Fibroblast of skin of back (primary cell): ENCODE data around the gene ELOVL7.
"Not testable (repeated sequence)": the region's sequence is repeated elsewhere in the genome, so short reads cannot be mapped to it uniquely, and the experiment has no call there.

ENCODE experiments used
- DNase-seq: peaks from one replicate; pipeline ENCODE4 v3.0.0-alpha.2; 2013

Gene ELOVL7

GRCh38 chr5:60792438-60792837 lies 51.6 kb downstream of the ELOVL7 start:
- no peak for DNase-seq

GRCh38 chr5:60789551-60789950 lies 54.5 kb downstream of the ELOVL7 start:
- no peak for DNase-seq

GRCh38 chr5:60788863-60789513 lies 55.1 kb downstream of the ELOVL7 start:
- no peak for DNase-seq

- DNase-seq = peak; percentile 20
These were observed 64.6 kb downstream of the ELOVL7 start for GRCh38 chr5:60779466-60779865.

GRCh38 chr5:60776343-60776742 lies 67.7 kb downstream of the ELOVL7 start:
- no peak for DNase-seq

DNA sequence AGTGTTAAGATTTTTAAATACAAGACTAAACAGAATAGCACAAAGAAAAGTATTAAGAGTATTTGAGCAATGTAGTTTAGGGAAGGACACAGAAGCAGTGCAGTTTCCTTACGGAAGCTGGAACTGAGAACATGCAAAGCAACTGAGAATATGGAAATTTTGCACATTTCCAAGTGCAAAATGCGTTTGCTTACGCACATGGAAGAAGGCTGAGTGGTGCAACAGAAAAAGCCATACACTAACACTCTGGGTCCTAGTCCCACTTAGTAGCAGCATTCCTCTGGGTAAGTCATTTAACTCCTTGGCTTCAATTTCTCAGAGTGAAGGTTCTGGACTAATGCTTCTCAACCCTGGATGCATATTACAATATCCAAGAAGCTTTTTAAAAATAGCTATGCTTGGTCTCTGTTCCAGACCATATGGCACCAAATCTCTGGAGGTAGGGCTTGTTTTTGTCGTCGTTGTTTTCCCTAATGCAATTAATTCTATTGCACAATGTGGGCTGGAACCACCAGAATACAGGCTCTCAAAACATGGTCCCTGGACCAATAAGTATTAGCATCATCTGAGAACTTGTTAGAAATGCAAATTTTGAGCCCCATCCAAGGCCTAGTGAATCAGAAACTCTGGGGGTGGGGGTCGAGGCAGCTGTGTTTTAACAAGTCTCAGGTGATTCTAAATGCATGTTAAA lies 78.9 kb downstream of the ELOVL7 start:
- DNase-seq = no peak

DNA sequence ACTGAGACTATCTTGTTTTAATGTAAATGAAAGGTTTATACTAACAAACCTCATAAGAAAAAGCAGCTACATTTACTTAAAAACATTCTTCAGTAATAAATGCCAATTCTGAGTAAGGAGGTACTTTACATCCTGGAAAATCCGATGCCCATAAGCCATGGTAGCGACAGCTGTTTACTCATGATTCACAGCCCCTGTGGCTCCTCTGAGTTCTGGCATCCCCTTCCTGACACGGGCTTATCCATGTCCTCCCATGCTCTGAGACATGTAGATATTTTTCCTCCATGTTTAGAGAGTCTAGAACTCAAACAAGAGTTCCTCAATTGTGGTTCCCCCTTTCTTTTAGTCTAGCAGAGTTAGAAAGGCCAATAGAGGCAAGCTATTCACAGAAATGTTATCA lies 81.0 kb downstream of the ELOVL7 start:
- DNase-seq = no peak

DNA sequence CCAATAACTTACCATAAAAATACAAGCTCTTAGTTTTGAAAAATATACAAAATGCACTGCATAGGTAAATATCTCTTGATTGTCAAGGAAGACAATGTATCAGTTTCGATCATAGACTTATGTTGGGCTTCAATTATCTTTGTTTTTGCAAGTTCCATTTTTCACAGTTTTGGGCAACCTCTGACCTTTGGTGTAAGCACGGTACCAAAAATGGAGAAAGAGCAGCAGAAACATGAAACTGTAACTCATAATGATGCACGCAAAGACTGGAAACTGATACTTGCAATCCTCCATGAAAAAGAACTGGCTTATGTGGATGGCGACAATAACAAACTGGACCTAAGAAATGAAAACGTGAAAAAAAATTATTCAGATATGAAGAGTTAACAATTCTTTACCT lies 89.6 kb downstream of the ELOVL7 start:
- no peak for DNase-seq

DNA sequence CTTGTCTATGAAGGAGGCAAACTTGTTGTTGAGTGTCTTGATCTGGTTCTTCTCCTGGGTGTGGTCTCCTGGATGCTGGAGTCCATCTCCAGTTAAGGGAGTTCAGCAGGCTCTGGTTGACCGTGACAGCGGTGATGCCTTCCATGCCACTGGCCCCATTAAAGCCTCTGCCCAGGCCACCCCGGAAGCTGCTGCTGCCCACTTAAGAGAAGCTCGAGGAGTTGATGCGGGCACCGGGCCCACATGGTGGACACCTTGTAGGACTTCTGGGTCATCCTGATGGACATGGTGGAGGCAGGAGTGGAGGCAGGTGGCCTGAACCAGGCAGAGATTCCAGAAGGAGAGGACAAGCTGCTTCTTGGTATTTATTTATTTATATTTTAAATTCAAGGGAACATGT lies 99.4 kb downstream of the ELOVL7 start:
- DNase-seq = no peak

DNA sequence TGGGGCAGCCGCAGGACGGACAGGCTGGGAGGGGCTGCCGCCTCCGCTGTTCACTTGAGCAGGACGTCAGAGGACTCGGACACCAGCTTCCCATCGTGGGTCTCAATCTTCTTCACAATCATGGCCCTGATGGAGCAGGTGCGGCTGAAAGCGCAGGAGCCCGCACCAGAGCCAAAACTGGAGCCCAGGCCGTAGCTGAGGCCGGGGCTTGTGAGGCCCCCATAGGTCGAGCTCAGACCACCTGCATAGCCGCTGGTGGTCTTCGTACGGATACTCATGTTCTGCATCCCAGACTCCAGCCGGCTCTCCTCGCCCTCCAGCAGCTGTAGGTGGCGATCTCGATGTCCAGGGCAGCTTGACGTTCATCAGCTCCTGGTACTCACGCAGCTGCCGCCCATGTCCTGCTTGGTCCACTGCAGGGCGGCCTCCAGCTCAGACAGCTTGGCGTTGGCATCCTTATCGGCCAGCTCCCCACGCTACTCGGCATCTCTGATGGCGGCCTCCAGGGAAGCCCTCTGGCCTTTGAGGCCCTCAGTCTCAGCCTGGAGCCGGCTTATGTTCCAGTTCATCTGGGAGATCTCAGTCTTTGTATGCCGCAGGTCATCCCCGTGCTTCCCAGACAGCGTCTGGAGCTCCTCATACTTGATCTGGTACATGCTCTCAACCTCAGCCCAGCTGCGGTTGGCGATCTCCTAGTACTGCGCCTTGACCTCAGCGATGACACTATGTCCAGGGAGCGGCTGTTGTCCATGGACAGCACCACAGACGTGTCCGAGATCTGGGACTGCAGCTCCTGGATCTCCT lies 100.4 kb downstream of the ELOVL7 start:
- no peak for DNase-seq

DNA sequence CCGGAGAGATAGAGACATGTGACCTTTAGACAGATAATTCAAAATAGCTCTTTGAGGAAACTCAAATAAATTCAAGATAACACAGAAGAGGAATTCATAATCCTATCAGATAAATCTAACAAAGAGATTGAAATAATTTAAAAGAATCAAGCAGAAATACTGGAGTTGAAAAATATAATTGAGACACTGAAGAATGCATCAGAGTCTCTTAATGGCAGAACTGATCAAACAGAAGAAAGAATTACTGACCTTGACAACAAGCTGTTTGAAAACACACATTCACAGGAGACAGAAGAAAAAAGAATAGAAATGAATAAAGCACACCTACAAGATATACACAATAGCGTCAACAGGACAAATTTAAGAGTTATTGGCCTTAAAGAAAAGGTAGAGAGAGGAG lies 103.7 kb downstream of the ELOVL7 start:
- DNase-seq = no peak

DNA sequence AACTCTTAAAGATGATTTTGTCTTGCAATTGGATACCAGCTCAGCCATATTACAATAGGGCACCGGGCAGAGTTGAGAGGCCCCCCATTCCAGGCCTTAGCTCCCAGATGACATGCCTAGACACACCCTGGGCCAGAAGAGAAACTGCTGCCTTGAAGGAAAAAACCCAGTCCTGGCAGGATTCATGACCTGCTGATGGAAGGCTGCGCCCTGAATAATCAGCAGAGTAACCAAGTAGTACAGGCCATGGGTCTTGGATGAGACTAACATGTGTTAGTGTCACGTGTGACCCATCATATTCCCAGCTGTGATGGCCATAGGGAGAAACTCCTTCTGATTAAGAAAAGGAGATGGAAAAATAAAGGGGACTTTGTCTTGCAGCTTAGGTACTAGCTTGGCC lies 105.1 kb downstream of the ELOVL7 start:
- no peak for DNase-seq

DNA sequence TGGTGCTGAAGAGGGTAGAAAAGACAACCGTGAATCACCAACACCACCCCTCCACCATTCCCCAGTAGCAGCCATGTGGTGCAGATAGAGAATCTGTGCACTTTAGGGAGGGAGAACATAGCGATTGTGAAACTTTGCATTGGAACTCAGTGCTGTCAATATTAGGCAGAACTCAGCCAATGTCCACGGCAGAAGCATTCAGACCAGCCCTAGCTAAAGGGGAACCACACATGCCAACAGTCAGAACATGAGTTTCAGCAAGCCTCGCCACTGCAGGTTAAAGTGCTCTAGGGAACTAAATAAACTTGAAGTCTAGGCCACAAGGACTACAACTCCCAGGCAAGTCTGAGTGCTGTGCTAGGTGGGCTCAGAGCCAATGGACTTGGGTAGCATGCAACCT lies 105.6 kb downstream of the ELOVL7 start:
- DNase-seq = no peak

DNA sequence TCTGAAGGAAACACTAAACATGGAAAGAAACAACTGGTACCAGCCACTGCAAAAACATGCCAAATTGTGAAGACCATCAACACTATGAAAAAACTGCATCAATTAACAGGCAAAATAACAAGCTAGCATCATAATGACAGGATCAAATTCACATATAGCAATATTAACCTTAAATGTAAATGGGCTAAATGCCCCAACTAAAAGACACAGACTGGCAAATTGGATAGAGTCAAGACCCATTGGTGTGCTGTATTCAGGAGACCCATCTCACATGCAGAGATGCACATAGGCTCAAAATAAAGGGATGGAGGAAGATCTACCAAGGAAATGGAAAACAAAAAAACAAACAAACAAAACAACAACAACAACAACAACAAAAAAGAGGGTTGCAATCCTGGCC lies 113.2 kb downstream of the ELOVL7 start:
- DNase-seq = not testable (repeated sequence)

DNA sequence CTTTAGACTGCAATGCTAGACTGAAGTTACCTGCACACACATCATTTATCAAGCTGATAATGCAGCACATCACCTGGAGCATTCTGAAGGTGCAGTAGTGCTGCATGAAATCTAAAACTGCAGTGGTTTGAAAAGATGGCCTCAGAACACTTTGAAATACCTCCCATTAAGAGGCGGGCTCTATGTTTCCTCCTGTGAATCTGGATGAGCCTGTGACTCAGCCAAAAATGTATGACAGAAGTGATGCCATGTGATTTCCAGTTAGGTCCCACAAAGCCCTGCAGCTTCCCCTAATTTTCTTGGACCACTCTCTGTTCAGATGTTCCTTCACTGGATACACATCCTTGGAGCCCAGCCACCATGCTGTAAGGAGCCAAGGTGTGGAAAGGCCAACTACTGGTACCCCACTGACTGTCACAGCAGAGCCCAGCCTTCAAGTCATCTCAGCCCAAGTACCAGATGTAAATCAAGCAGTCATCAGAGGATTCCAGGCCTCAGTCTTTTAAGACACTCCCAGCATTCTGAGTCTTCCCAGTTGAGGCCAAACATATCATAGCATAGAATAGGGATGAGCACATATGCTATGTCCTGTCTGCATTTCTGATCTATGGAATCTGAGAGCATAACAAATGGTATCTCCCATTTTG lies 116.9 kb downstream of the ELOVL7 start:
- no peak for DNase-seq

GRCh38 chr5:60724126-60724525 lies 119.9 kb downstream of the ELOVL7 start:
- no peak for DNase-seq

- DNase-seq = no peak
These were observed 121.7 kb downstream of the ELOVL7 start for GRCh38 chr5:60722416-60722815.

GRCh38 chr5:60719329-60719728 lies 124.7 kb downstream of the ELOVL7 start:
- no peak for DNase-seq

DNA sequence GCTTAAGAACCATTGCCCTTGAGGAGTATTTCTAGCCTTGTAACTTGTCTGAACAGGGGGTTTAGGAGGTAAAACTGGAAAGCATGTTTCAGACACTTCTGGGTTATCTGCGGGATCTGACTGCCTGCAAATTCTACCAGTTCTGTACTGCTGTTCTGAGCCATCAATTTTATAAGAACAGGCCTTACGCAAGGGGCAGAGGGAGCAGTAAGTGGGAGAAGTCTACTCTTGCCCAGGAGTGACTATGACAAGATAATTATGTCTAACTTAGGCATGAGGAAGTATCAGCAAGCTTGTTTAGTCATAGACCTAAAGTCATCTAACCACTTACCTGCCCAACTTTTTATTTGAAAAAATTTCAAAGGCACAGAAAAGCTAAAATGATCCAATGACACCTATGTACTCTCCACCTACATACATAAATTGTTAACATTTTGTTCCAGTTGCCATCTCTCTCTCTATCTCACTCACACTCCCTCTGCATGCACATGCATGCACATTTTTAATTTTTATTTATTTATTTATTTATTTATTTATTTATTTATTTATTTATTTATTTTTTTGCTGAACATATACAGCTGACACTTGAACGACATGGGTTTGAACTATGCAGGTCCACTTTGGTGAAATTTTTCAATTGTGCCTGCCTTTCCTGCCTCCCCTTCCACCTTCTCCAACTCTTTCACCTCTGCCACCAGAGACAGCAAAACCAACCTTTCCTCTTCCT lies 125.7 kb downstream of the ELOVL7 start:
- no peak for DNase-seq

DNA sequence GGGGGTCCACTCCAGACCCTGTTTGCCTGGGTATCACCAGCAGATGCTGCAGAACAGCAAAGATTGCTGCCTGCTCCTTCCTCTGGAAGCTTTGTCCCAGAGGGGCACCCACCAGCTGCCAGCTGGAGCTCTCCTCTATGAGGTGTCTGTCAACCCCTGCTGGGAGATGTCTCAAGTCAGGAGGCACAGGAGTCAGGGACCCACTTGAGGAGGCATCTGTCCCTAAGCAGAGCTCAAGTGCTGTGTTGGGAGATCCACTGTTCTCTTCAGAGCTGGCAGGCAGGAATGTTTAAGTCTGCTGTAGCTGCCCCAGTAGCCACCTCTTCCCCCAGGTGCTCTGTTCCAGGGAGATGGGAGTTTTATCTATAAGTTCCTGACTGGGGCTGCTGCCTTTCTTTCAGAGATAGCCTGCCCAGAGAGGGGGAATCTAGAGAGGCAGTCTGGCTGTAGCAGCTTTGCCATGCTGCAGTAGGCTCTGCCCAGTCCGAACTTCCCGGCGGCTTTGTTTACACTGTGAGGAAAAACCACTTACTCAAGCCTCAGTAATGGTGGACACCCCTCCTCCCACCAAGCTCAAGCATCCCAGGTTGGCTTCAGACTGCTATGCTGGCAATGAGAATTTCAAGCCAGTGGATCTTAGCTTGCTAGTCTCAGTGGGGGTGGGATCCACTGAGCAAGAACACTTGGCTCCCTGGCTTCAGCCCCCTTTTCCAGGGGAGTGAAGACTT lies 128.7 kb downstream of the ELOVL7 start:
- not testable (repeated sequence) for DNase-seq

- no peak for DNase-seq
These were observed 131.1 kb downstream of the ELOVL7 start for GRCh38 chr5:60712950-60713349.

DNA sequence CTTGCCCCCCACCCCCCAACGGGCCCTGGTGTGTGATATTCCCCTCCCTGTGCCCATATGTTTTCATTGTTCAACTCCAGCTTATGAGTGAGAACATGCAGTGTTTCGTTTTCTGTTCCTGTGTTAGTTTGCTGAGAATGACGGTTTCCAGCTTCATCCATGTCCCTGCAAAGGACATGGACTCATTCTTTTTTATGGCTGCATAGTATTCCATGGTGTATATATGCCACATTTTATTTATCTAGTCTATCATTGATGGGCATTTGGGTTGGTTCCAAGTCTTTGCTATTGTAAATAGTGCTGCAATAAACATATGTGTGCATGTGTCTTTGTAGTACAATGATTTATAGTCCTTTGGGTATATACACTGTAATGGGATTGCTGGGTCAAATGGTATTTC lies 132.2 kb downstream of the ELOVL7 start:
- not testable (repeated sequence) for DNase-seq
